IgD-negative memory B cell (primary cell): ENCODE results near the gene HEATR9. TPM values are rescaled to one million over a fixed set of nuclear protein-coding genes. Genes with fewer than 3 reads are reported as not detected.

Source experiments
- H3K27ac Mint-ChIP-seq, 3 donors: one replicate each; pipeline ENCODE4 v1.8.0; 2020 to 2022; ENCODE audit warnings: mild to moderate bottlenecking in 3 of 3, mixed read lengths in 3 of 3, moderate library complexity in 1 of 3
- H3K27me3 Mint-ChIP-seq: one replicate; pipeline ENCODE4 v1.8.0; 2021; ENCODE audit warnings: mixed read lengths
- H3K36me3 Mint-ChIP-seq: one replicate; pipeline ENCODE4 v1.8.0; 2020; ENCODE audit warnings: mild to moderate bottlenecking, mixed read lengths
- H3K4me1 Mint-ChIP-seq, 3 donors: one replicate each; pipeline ENCODE4 v1.8.0; 2020 to 2022; ENCODE audit warnings: mixed read lengths in 3 of 3, mild to moderate bottlenecking in 1 of 3
- H3K4me3 Mint-ChIP-seq, 4 donors: one replicate each; pipeline ENCODE4 v1.8.0; 2020 to 2022; ENCODE audit warnings: mild to moderate bottlenecking in 4 of 4, mixed read lengths in 4 of 4, moderate library complexity in 3 of 4
- H3K9me3 Mint-ChIP-seq, 3 donors: one replicate each; pipeline ENCODE4 v1.8.0; 2020 to 2021; ENCODE audit warnings: mixed read lengths in 3 of 3, mild to moderate bottlenecking in 1 of 3
- polyA plus RNA-seq: library from polyadenylated mRNA; unstranded; fragments of 300-500 nt; fragmentation: Illumina TruSeq; gene quantifications from one replicate; pipeline ENCODE4 v1.2.3, GENCODE V29; 2021

Gene HEATR9
- not detected for polyA plus RNA-seq

GRCh38 chr17:35868737-35869136 is at the start of gene HEATR9:
Gene HEATR9 (minus strand): TSS chr17:35868891. CDS start chr17:35868742, 149 bp downstream.
- Mint-ChIP-seq H3K27me3 (no peaks in the 10 kb centered on the region), H3K27ac (no peak within 1 kb of the TSS), H3K4me3 (no peak within 1 kb of the TSS), H3K4me1 (peaks cover 0 to 4% (median 0%) of the 10 kb centered on the region in 3 donors), H3K36me3 (peaks cover 3% of the 10 kb centered on the region), H3K9me3 (no peaks in the 10 kb centered on the region)

GRCh38 chr17:35917519-35918213 is 49.0 kb upstream of the HEATR9 start:
- H3K27ac Mint-ChIP-seq: no peak overlapping the region
- H3K9me3 Mint-ChIP-seq: no peaks in the 10 kb centered on the region
- no peaks in the 10 kb centered on the region for H3K27me3 Mint-ChIP-seq
- H3K4me1 Mint-ChIP-seq: no peaks in the 10 kb centered on the region
- H3K4me3 Mint-ChIP-seq: no peak overlapping the region
- no peaks in the 10 kb centered on the region for H3K36me3 Mint-ChIP-seq

GRCh38 chr17:35915153-35915964 is 46.7 kb upstream of the HEATR9 start:
- Mint-ChIP-seq H3K4me3 (no peak overlapping the region), H3K27ac (no peak overlapping the region), H3K4me1 (no peaks in the 10 kb centered on the region), H3K9me3 (no peaks in the 10 kb centered on the region), H3K36me3 (no peaks in the 10 kb centered on the region), H3K27me3 (no peaks in the 10 kb centered on the region)

GRCh38 chr17:35914354-35914753 is 45.7 kb upstream of the HEATR9 start:
- Mint-ChIP-seq H3K27ac (no peak overlapping the region), H3K4me3 (no peak overlapping the region), H3K9me3 (no peaks in the 10 kb centered on the region), H3K27me3 (no peaks in the 10 kb centered on the region), H3K36me3 (no peaks in the 10 kb centered on the region), H3K4me1 (no peaks in the 10 kb centered on the region)

- H3K27ac Mint-ChIP-seq: no peak overlapping the region
- no peaks in the 10 kb centered on the region for H3K9me3 Mint-ChIP-seq
- H3K27me3 Mint-ChIP-seq: no peaks in the 10 kb centered on the region
- H3K4me1 Mint-ChIP-seq: no peaks in the 10 kb centered on the region
- no peaks in the 10 kb centered on the region for H3K36me3 Mint-ChIP-seq
- no peak overlapping the region for H3K4me3 Mint-ChIP-seq
Measured at GRCh38 chr17:35913609-35914008, 44.9 kb upstream of the HEATR9 start.

- Mint-ChIP-seq H3K4me1 (no peaks in the 10 kb centered on the region), H3K27ac (no peak overlapping the region), H3K9me3 (no peaks in the 10 kb centered on the region), H3K27me3 (no peaks in the 10 kb centered on the region), H3K36me3 (no peaks in the 10 kb centered on the region), H3K4me3 (no peak overlapping the region)
Measured at GRCh38 chr17:35912942-35913341, 44.3 kb upstream of the HEATR9 start.

GRCh38 chr17:35912339-35912912 is 43.7 kb upstream of the HEATR9 start:
- Mint-ChIP-seq H3K27me3 (no peaks in the 10 kb centered on the region), H3K4me3 (no peak overlapping the region), H3K4me1 (no peaks in the 10 kb centered on the region), H3K9me3 (no peaks in the 10 kb centered on the region), H3K36me3 (no peaks in the 10 kb centered on the region), H3K27ac (no peak overlapping the region)

GRCh38 chr17:35909408-35909807 is 40.7 kb upstream of the HEATR9 start:
- H3K27ac Mint-ChIP-seq: no peak overlapping the region
- no peak overlapping the region for H3K4me3 Mint-ChIP-seq
- H3K27me3 Mint-ChIP-seq: no peaks in the 10 kb centered on the region
- no peaks in the 10 kb centered on the region for H3K9me3 Mint-ChIP-seq
- no peaks in the 10 kb centered on the region for H3K4me1 Mint-ChIP-seq
- H3K36me3 Mint-ChIP-seq: no peaks in the 10 kb centered on the region

GRCh38 chr17:35907691-35908090 is 39.0 kb upstream of the HEATR9 start:
- Mint-ChIP-seq H3K4me3 (no peak overlapping the region), H3K27me3 (no peaks in the 10 kb centered on the region), H3K9me3 (no peaks in the 10 kb centered on the region), H3K4me1 (no peaks in the 10 kb centered on the region), H3K36me3 (no peaks in the 10 kb centered on the region), H3K27ac (no peak overlapping the region)

GRCh38 chr17:35906926-35907637 is 38.4 kb upstream of the HEATR9 start:
- H3K36me3 Mint-ChIP-seq: no peaks in the 10 kb centered on the region
- no peaks in the 10 kb centered on the region for H3K27me3 Mint-ChIP-seq
- H3K27ac Mint-ChIP-seq: no peak overlapping the region
- no peaks in the 10 kb centered on the region for H3K4me1 Mint-ChIP-seq
- H3K9me3 Mint-ChIP-seq: no peaks in the 10 kb centered on the region
- H3K4me3 Mint-ChIP-seq: no peak overlapping the region

GRCh38 chr17:35906191-35906925 is 37.7 kb upstream of the HEATR9 start:
- Mint-ChIP-seq H3K27me3 (peaks cover under 1% of the 10 kb centered on the region), H3K27ac (no peak overlapping the region), H3K36me3 (no peaks in the 10 kb centered on the region), H3K9me3 (no peaks in the 10 kb centered on the region), H3K4me1 (no peaks in the 10 kb centered on the region), H3K4me3 (no peak overlapping the region)

- H3K27ac Mint-ChIP-seq: no peak overlapping the region
- no peak overlapping the region for H3K4me3 Mint-ChIP-seq
- peaks cover 2% of the 10 kb centered on the region for H3K27me3 Mint-ChIP-seq
- no peaks in the 10 kb centered on the region for H3K4me1 Mint-ChIP-seq
- no peaks in the 10 kb centered on the region for H3K36me3 Mint-ChIP-seq
- H3K9me3 Mint-ChIP-seq: no peaks in the 10 kb centered on the region
Measured at GRCh38 chr17:35903451-35903850, 34.8 kb upstream of the HEATR9 start.

- no peaks in the 10 kb centered on the region for H3K36me3 Mint-ChIP-seq
- H3K4me3 Mint-ChIP-seq: no peak overlapping the region
- H3K27me3 Mint-ChIP-seq: peaks cover 2% of the 10 kb centered on the region
- no peaks in the 10 kb centered on the region for H3K4me1 Mint-ChIP-seq
- H3K27ac Mint-ChIP-seq: no peak overlapping the region
- no peaks in the 10 kb centered on the region for H3K9me3 Mint-ChIP-seq
Measured at GRCh38 chr17:35901631-35902175, 33.0 kb upstream of the HEATR9 start.

GRCh38 chr17:35900708-35901480 is 32.2 kb upstream of the HEATR9 start:
- H3K9me3 Mint-ChIP-seq: no peaks in the 10 kb centered on the region
- peak overlapping the region in 1 of 3 donors; percentile 83 for H3K27ac Mint-ChIP-seq
- no peaks in the 10 kb centered on the region for H3K4me1 Mint-ChIP-seq
- H3K27me3 Mint-ChIP-seq: peaks cover 4% of the 10 kb centered on the region
- H3K36me3 Mint-ChIP-seq: no peaks in the 10 kb centered on the region
- no peak overlapping the region for H3K4me3 Mint-ChIP-seq
